PC-9 (cell line): ENCODE measurements around the gene ACBD3. TPM values are rescaled to one million over a fixed set of nuclear protein-coding genes. Genes with fewer than 3 reads are reported as not detected.

Experiments used
- BruUV-seq: library from RNA; stranded (reverse); fragments of 400-500 nt; replicated peaks from 2 replicates; lab custom pipeline; 2021; lab: Mats Ljungman, UMichigan
- CTCF ChIA-PET: fragments of 300-600 bp; sonication (Branson Sonifier 250); formaldehyde crosslinking; loops from one replicate; lab custom pipeline; 2022; ENCODE audit warnings: antibody characterized with exemption; lab: Charles Lee
- POLR2A ChIA-PET: fragments of 300-600 bp; sonication (Branson Sonifier 250); formaldehyde crosslinking; loops from one replicate; lab custom pipeline; 2022; ENCODE audit warnings: antibody characterized with exemption; ENCODE audit not compliant: unreplicated experiment; lab: Charles Lee
- DNase-seq, 2 experiments: peaks; one replicate each; pipeline versions ENCODE4 v3.0.0 to v3.0.0-alpha.2; 2015 to 2022; ENCODE audit warnings: mixed read lengths in 1 of 2
- H2AFZ ChIP-seq: fragments of 200-600 bp; sonication (generic); 2 replicates; pipeline ENCODE4 v1.8.1; 2017; ENCODE audit warnings: antibody characterized with exemption
- H3F3A ChIP-seq: fragments of 200-600 bp; sonication (generic); 2 replicates; pipeline ENCODE4 v1.8.1; 2017; ENCODE audit warnings: antibody characterized with exemption, mild to moderate bottlenecking, low read depth; ENCODE audit not compliant: insufficient read depth
- H3K27ac ChIP-seq: fragments of 200-600 bp; sonication (generic); 2 replicates; pipeline ENCODE4 v1.6.1; 2016; ENCODE audit warnings: mixed run types
- H3K27me3 ChIP-seq: fragments of 200-600 bp; sonication (generic); 2 replicates; pipeline ENCODE4 v1.6.1; 2016; ENCODE audit warnings: low read depth, mixed run types; ENCODE audit not compliant: insufficient read depth
- H3K36me3 ChIP-seq: fragments of 200-600 bp; sonication (generic); 2 replicates; pipeline ENCODE4 v1.6.1; 2016; ENCODE audit warnings: low read depth, mixed run types
- H3K4me1 ChIP-seq: fragments of 200-600 bp; sonication (generic); replicated peaks from 2 replicates; pipeline ENCODE4 v1.6.1; 2016; ENCODE audit warnings: mixed run types; ENCODE audit not compliant: insufficient read depth
- H3K4me2 ChIP-seq: fragments of 200-600 bp; sonication (generic); 2 replicates; pipeline ENCODE4 v1.6.1; 2017; ENCODE audit warnings: mixed run types
- H3K4me3 ChIP-seq: fragments of 200-600 bp; sonication (generic); 2 replicates; pipeline ENCODE4 v1.6.1; 2016; ENCODE audit warnings: mixed run types
- H3K79me2 ChIP-seq: fragments of 200-600 bp; sonication (generic); 2 replicates; pipeline ENCODE4 v1.6.1; 2017; ENCODE audit warnings: low read depth, mixed run types
- H3K9me2 ChIP-seq: fragments of 200-600 bp; sonication (generic); 2 replicates; pipeline ENCODE4 v1.8.1; 2017; ENCODE audit warnings: mild to moderate bottlenecking; ENCODE audit not compliant: insufficient read depth
- H3K9me3 ChIP-seq: fragments of 200-600 bp; sonication (generic); 2 replicates; pipeline ENCODE4 v1.8.1; 2016; ENCODE audit warnings: low read depth; ENCODE audit not compliant: insufficient read depth
- H4K20me1 ChIP-seq: fragments of 200-600 bp; sonication (generic); 2 replicates; pipeline ENCODE4 v1.8.1; 2017; ENCODE audit not compliant: insufficient read depth
- EZH2 ChIP-seq: fragments of 200-600 bp; sonication (generic); IDR thresholded peaks from 2 replicates; pipeline ENCODE4 v1.8.0; 2017; ENCODE audit warnings: antibody characterized with exemption, low read depth
- intact Hi-C: fragments of 100-400 bp; cut with micrococcal nuclease; formaldehyde crosslinking; loops from one replicate; pipeline ENCODE4 v1.10.0; 2022; ENCODE audit not compliant: unreplicated experiment
- total RNA-seq: library from RNA; stranded (reverse); gene quantifications from 2 replicates; pipeline ENCODE4 v1.2.3, GENCODE V29; 2021
- TF ChIP-seq, protein P1 (sequence below): fragments of 200-600 bp; sonication (generic); conservative IDR thresholded peaks from 2 replicates; pipeline ENCODE4 v1.6.1; 2017; ENCODE audit warnings: mixed run types, antibody characterized with exemption, mild to moderate bottlenecking, moderate library complexity

Gene ACBD3
- total RNA-seq, 1 experiment from 2014 or later, result 46.4 TPM

DNA sequence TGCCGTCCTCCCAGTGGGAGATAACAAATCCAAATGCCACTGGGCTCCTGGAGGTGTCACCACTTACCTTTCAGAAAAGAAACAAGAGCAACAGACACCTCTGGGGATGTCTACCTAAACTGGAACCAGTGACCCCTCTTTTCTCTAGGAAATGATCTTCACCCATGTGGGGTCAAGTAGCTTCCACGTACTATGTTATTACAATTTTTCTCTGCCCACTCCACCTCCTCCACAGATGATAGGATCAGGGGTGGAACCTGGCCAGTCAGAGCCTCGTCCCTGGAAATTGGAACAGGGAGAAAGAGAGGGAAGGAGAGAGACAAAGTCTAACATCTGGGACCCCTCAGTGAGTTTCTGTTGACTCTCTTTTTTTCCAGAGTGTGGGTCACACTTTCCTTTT, 73.9 kb downstream of the ACBD3 start:
- POLR2A ChIA-PET, result no interaction called here
- no peak overlapping the region for H3K4me2 ChIP-seq

DNA sequence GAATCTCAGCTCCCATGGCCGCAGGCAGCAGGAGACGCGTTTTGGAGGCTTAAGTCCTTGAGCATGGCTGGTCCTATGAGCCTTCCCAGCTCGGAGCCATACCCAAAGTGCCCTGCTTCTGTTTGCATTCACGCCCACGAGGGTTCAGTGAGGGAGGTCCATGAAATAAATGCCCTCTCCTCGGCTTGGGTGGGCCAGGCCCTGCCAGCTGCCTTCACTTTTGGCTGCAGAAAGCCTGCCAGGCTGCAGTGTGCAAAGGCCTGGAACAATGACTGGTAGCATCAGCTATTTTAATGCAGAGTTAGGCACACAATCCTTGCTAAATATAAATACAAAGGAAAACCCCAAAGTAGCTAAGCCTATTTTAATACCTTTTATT, 74.7 kb downstream of the ACBD3 start:
- no TSS peak for BruUV-seq

More for the DNA sequence above, 73.9 kb downstream of the ACBD3 start:
- Histone ChIP-seq H2AFZ (no peak overlapping the region), H3K27ac (no peak overlapping the region), H3K4me1 (peaks cover 22% of the 10 kb centered on the region), H3K79me2 (no peaks in the 10 kb centered on the region), H3K36me3 (no peaks in the 10 kb centered on the region), H4K20me1 (no peaks in the 10 kb centered on the region), H3K27me3 (no peaks in the 10 kb centered on the region), H3K9me3 (no peaks in the 10 kb centered on the region), H3K9me2 (no peaks in the 10 kb centered on the region), H3F3A (peaks cover 31% of the 10 kb centered on the region; the same call in 1 of the 2 replicates), H3K4me3 (no peak overlapping the region)
- DNase-seq, result no peak
- intact Hi-C loops, result no loop called here
- CTCF ChIA-PET, result interaction anchor here (5.6 kb wide), 1 partner anchor 48 kb away, joined by 29 read pairs; no protein-coding TSS in a partner anchor
- BruUV-seq, result no TSS peak
- TF ChIP-seq EZH2, result no peak
- TF ChIP-seq, protein P1, sequence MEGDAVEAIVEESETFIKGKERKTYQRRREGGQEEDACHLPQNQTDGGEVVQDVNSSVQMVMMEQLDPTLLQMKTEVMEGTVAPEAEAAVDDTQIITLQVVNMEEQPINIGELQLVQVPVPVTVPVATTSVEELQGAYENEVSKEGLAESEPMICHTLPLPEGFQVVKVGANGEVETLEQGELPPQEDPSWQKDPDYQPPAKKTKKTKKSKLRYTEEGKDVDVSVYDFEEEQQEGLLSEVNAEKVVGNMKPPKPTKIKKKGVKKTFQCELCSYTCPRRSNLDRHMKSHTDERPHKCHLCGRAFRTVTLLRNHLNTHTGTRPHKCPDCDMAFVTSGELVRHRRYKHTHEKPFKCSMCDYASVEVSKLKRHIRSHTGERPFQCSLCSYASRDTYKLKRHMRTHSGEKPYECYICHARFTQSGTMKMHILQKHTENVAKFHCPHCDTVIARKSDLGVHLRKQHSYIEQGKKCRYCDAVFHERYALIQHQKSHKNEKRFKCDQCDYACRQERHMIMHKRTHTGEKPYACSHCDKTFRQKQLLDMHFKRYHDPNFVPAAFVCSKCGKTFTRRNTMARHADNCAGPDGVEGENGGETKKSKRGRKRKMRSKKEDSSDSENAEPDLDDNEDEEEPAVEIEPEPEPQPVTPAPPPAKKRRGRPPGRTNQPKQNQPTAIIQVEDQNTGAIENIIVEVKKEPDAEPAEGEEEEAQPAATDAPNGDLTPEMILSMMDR, result no peak

DNA sequence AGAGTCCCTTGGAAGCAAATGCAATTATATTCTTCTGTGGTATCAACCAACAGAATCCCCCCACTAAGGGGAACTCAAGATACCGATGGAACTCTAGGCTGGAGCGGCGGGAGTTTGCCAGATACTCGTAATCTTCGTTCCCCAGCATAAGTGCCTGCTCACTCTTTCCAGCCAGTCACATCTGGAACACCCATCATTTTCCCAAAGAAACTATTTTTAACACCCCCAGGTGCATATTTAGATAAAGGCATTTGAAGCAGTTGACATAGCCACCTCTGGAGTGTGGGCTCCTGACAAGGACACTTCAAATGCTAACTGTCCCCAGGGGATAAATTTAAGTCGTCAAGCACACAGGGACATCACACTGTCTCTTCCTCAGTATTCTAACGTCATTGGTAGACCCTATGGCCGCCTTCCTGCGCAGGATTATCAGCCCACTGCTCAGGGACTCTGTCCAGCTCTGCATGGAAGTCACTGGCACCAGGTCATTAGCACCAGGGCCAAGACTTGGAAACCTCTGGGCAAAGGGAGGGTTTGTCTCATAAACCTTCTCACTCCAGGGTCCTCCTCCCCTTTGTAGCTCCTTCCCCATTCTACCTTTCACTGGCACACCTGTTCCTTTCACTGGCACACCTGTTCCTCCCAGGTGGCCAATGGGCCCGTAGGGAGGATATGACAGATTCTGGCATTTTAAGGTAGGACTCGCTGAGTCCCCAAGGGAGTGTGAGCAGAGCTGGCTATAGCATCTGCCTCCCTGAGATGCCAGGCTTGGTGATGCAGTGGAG, 75.3 kb downstream of the ACBD3 start:
- H3K79me2 ChIP-seq, result no peaks in the 10 kb centered on the region
- TF ChIP-seq, protein P1, result no peak
- no peak for TF ChIP-seq EZH2
- intact Hi-C loops, result no loop called here
- H2AFZ ChIP-seq, result peak overlapping the region; percentile 90
- no peaks in the 10 kb centered on the region for H3K36me3 ChIP-seq
- 0 out of 2 replicates have a peak overlapping the region, but pooled peaks have one; percentile 67 for H3K27ac ChIP-seq
- peaks cover 38% of the 10 kb centered on the region; the same call in 1 of the 2 replicates for H3F3A ChIP-seq
- TSS peak; percentile 76 for BruUV-seq
- no peaks in the 10 kb centered on the region for H4K20me1 ChIP-seq
- POLR2A ChIA-PET, result interaction anchor here (0.6 kb wide), 1 partner anchor 12 kb away, joined by 8 read pairs; no protein-coding TSS in a partner anchor
- no peaks in the 10 kb centered on the region for H3K9me3 ChIP-seq
- H3K4me1 ChIP-seq, result peaks cover 31% of the 10 kb centered on the region
- H3K4me3 ChIP-seq, result peak overlapping the region; percentile 82
- peak overlapping the region; percentile 94 for H3K4me2 ChIP-seq
- no peak for DNase-seq
- no peaks in the 10 kb centered on the region for H3K9me2 ChIP-seq
- CTCF ChIA-PET, result interaction anchor here (0.6 to 5.6 kb wide), 4 partner anchors 10 to 338 kb away, joined by 3 to 29 read pairs (median 4); no protein-coding TSS in a partner anchor
- no peaks in the 10 kb centered on the region for H3K27me3 ChIP-seq

More for the DNA sequence above, 74.7 kb downstream of the ACBD3 start:
- CTCF ChIA-PET, result interaction anchor here (1.2 to 5.6 kb wide), 2 partner anchors 47 to 50 kb away, joined by 4 to 29 read pairs; no protein-coding TSS in a partner anchor
- peak overlapping the region; percentile 94; the same call in 1 of the 2 replicates for H3K4me2 ChIP-seq
- intact Hi-C loops, result no loop called here
- H3K79me2 ChIP-seq, result no peaks in the 10 kb centered on the region
- no peak for DNase-seq
- TF ChIP-seq EZH2, result no peak
- TF ChIP-seq, protein P1, result no peak
- POLR2A ChIA-PET, result interaction anchor here (0.7 kb wide), 1 partner anchor 113 kb away, joined by 3 read pairs; the partner anchor contains the start of gene SDE2
- no peak overlapping the region for H3K27ac ChIP-seq
- H3K9me2 ChIP-seq, result no peaks in the 10 kb centered on the region
- H3F3A ChIP-seq, result peaks cover 38% of the 10 kb centered on the region; the same call in 1 of the 2 replicates
- no peaks in the 10 kb centered on the region for H3K36me3 ChIP-seq
- H3K9me3 ChIP-seq, result no peaks in the 10 kb centered on the region
- no peak overlapping the region for H2AFZ ChIP-seq
- no peaks in the 10 kb centered on the region for H4K20me1 ChIP-seq
- peaks cover 30% of the 10 kb centered on the region for H3K4me1 ChIP-seq
- no peak overlapping the region for H3K4me3 ChIP-seq
- H3K27me3 ChIP-seq, result no peaks in the 10 kb centered on the region
